Endothelial cell of umbilical vein (primary cell): ENCODE data around the gene CFAP57. TPM values are rescaled to one million over a fixed set of nuclear protein-coding genes. Genes with fewer than 3 reads are reported as not detected.

Experiments
- BruUV-seq: library from RNA; stranded (reverse); fragments of 400-500 nt; replicated peaks from 2 replicates; lab custom pipeline; 2021; lab: Mats Ljungman, UMichigan
- CTCF ChIA-PET: fragments of 300-600, 350-600 bp; sonication (Branson Sonifier 250); formaldehyde crosslinking; loops from one replicate; lab custom pipeline; 2021; ENCODE audit warnings: antibody characterized with exemption, inconsistent platforms; lab: Charles Lee
- POLR2A ChIA-PET: fragments of 300-600, 350-600 bp; sonication (Branson Sonifier 250); formaldehyde crosslinking; loops from one replicate; lab custom pipeline; 2021; ENCODE audit warnings: antibody characterized with exemption, inconsistent platforms; lab: Charles Lee
- DNase-seq: peaks from one replicate; pipeline ENCODE4 v3.0.0-alpha.2; 2011; ENCODE audit warnings: low read depth, low spot score
- FAIRE-seq: peaks from 2 replicates; lab custom pipeline; 2011; peaks lifted over from hg19 to GRCh38; lab: Jason Lieb, UNC
- H2AFZ ChIP-seq: 2 replicates; pipeline ENCODE4 v1.6.0; 2012; ENCODE audit warnings: low read depth, low read length, control low read depth, inconsistent platforms
- H3K27ac ChIP-seq: 2 replicates; pipeline ENCODE4 v1.5.1; 2011; ENCODE audit warnings: low read depth, mild to moderate bottlenecking, control low read depth, low read length, moderate library complexity; ENCODE audit not compliant: insufficient read depth
- H3K27me3 ChIP-seq, 2 experiments: 2 replicates each; pipeline versions ENCODE4 v1.6.0 to v1.6.1; 2011; ENCODE audit warnings: low read length in 2 of 2, mixed read lengths in 1 of 2; ENCODE audit not compliant: control insufficient read depth in 2 of 2, insufficient read depth in 2 of 2
- H3K36me3 ChIP-seq, 2 experiments: 2 replicates in 1 of 2; 3 replicates in 1 of 2; pipeline ENCODE4 v1.5.1; 2011; ENCODE audit warnings: low read length in 2 of 2, mild to moderate bottlenecking in 1 of 2, moderate library complexity in 1 of 2; ENCODE audit not compliant: control insufficient read depth in 2 of 2, insufficient read depth in 2 of 2; ENCODE audit errors: extremely low read depth in 1 of 2
- H3K4me1 ChIP-seq: 3 replicates; pipeline ENCODE4 v1.5.1; 2011; ENCODE audit warnings: mild to moderate bottlenecking, low read length; ENCODE audit not compliant: control insufficient read depth, insufficient read depth; ENCODE audit errors: extremely low read depth
- H3K4me2 ChIP-seq: 2 replicates; pipeline ENCODE4 v1.6.1; 2011; ENCODE audit warnings: low read length, control low read depth, mixed read lengths; ENCODE audit not compliant: insufficient read depth
- H3K4me3 ChIP-seq, 3 experiments: fragments of 200-600 bp in 1 of 3; sonication (generic), shearing (Covaris generic) in 1 of 3; replicated peaks in 1 of 3; 2 replicates each; pipeline ENCODE4 v1.5.1; 2011 to 2016; ENCODE audit warnings: control low read depth in 3 of 3, low read length in 3 of 3, mild to moderate bottlenecking in 2 of 3, inconsistent platforms in 1 of 3, low read depth in 1 of 3, moderate library complexity in 1 of 3; ENCODE audit not compliant: insufficient read depth in 1 of 3
- H3K79me2 ChIP-seq: 2 replicates; pipeline ENCODE4 v1.6.0; 2012; ENCODE audit warnings: low read length, inconsistent platforms; ENCODE audit not compliant: control insufficient read depth, insufficient read depth
- H3K9ac ChIP-seq: replicated peaks from 2 replicates; pipeline ENCODE3; 2011; ENCODE audit warnings: low read length, control low read depth; ENCODE audit not compliant: insufficient read depth; ENCODE audit errors: extremely low read depth
- H3K9me1 ChIP-seq: replicated peaks from 3 replicates; pipeline ENCODE4 v1.6.0; 2011; ENCODE audit warnings: mild to moderate bottlenecking, low read length; ENCODE audit not compliant: control insufficient read depth, insufficient read depth; ENCODE audit errors: extremely low read depth
- H3K9me3 ChIP-seq: replicated peaks from 2 replicates; pipeline ENCODE4 v1.5.1; 2012; ENCODE audit warnings: low read length, inconsistent platforms; ENCODE audit not compliant: control insufficient read depth, insufficient read depth
- H4K20me1 ChIP-seq: replicated peaks from 2 replicates; pipeline ENCODE3; 2011; ENCODE audit warnings: mild to moderate bottlenecking, low read length; ENCODE audit not compliant: control insufficient read depth, insufficient read depth; ENCODE audit errors: extremely low read depth
- CTCF ChIP-seq, 2 donors: IDR thresholded peaks; 1 replicate in 1 of 2; 2 replicates in 1 of 2; pipeline ENCODE4 v1.5.1; 2011; ENCODE audit warnings: low read length in 2 of 2, mild to moderate bottlenecking in 2 of 2, moderate library complexity in 2 of 2, control low read depth in 1 of 2, inconsistent platforms in 1 of 2, low read depth in 1 of 2; ENCODE audit not compliant: insufficient read depth in 1 of 2; ENCODE audit errors: extremely low read depth in 1 of 2
- EZH2 ChIP-seq: IDR thresholded peaks from 2 replicates; pipeline ENCODE4 v1.6.1; 2012; ENCODE audit warnings: borderline replicate concordance, low read depth, mild to moderate bottlenecking, moderate library complexity, low read length, inconsistent platforms; ENCODE audit not compliant: severe bottlenecking
- FOS ChIP-seq: IDR thresholded peaks from 2 replicates; pipeline ENCODE4 v1.6.1; 2011; ENCODE audit warnings: mild to moderate bottlenecking, low read length, moderate library complexity, borderline replicate concordance; ENCODE audit not compliant: insufficient read depth
- GATA2 ChIP-seq: IDR thresholded peaks from 2 replicates; pipeline ENCODE4 v1.7.0; 2011; ENCODE audit warnings: low read depth, mild to moderate bottlenecking, moderate library complexity, mixed read lengths, low read length; ENCODE audit not compliant: insufficient read length, insufficient read depth
- JUN ChIP-seq: IDR thresholded peaks from 2 replicates; pipeline ENCODE4 v1.6.1; 2011; ENCODE audit warnings: borderline replicate concordance, low read depth; ENCODE audit not compliant: insufficient read length, insufficient read depth
- POLR2A ChIP-seq: IDR thresholded peaks from 2 replicates; pipeline ENCODE4 v1.6.1; 2012; ENCODE audit warnings: low read depth, mild to moderate bottlenecking, control low read depth, low read length
- POLR2AphosphoS5 ChIP-seq: IDR thresholded peaks from 2 replicates; pipeline ENCODE4 v1.6.1; 2012; ENCODE audit warnings: low read depth, mild to moderate bottlenecking, control low read depth, low read length, moderate library complexity; ENCODE audit not compliant: insufficient read depth
- dilution Hi-C: fragments of 300-500 bp; cut with MboI; formaldehyde crosslinking; loops from one replicate; pipeline ENCODE4 v1.15.0; 2019; ENCODE audit warnings: low sequenced_read_pairs; ENCODE audit not compliant: extremely low pct_ligation_motif_present
- intact Hi-C: fragments of 100-400 bp; cut with micrococcal nuclease; formaldehyde crosslinking; loops from one replicate; pipeline ENCODE4 v1.10.0; 2022
- polyA plus RNA-seq, 4 experiments: library from polyadenylated mRNA; depleted of rRNA in 3 of 4; stranded (reverse) in 3 of 4; unstranded in 1 of 4; fragments of >200 nt; gene quantifications; 2 replicates each; pipeline versions ENCODE4 v1.2.1 to v1.2.3, GENCODE V29; 2011 to 2012; ENCODE audit warnings: missing spikeins in 1 of 4
- total RNA-seq: library from RNA; stranded (reverse); gene quantifications from 2 replicates; pipeline ENCODE4 v1.2.3, GENCODE V29; 2021

CFAP57 gene
- total and polyA plus RNA-seq, 2 donors (not counting 3 experiments of a cell fraction or from before 2014, with no cell fraction given) = 0.88 to 0.91 TPM

GRCh38 chr1:43234267-43234666, 62.1 kb downstream of the CFAP57 start:
- intact Hi-C loops = no loop called here
- peaks cover 19% of the 10 kb centered on the region for H3K4me1 ChIP-seq
- no TSS peak for BruUV-seq
- H3K9me3 ChIP-seq = no peaks in the 10 kb centered on the region
- ChIA-PET CTCF (interaction anchor here (7.5 kb wide), 1 partner anchor 179 kb away, joined by 74 read pairs; no protein-coding TSS in a partner anchor), POLR2A (interaction anchor here (1.2 to 1.7 kb wide), 2 partner anchors 28 to 67 kb away, joined by 4 read pairs; partner anchors contain the start of gene TIE1)
- H3K9me1 ChIP-seq = no peaks in the 10 kb centered on the region
- no peak overlapping the region for H3K4me2 ChIP-seq
- H3K9ac ChIP-seq = no peak overlapping the region
- FAIRE-seq (no peak), DNase-seq (no peak)
- H2AFZ ChIP-seq = no peak overlapping the region
- dilution Hi-C loops = loop anchor here (25.0 kb wide), 1 partner anchor 178 kb away; no protein-coding TSS in a partner anchor
- no peaks in the 10 kb centered on the region for H4K20me1 ChIP-seq
- no peak overlapping the region for H3K4me3 ChIP-seq
- no peaks in the 10 kb centered on the region for H3K27me3 ChIP-seq
- TF ChIP-seq POLR2AphosphoS5 (no peak), GATA2 (no peak), JUN (no peak), EZH2 (no peak), FOS (no peak), POLR2A (no peak), CTCF (IDR thresholded peaks at IDR 0.05; ENCODE audit: extremely low read depth in 1 of 2, insufficient read depth in 1 of 2, low read depth in 1 of 2, low read length in 2 of 2) (no peak)
- no peaks in the 10 kb centered on the region for H3K79me2 ChIP-seq
- H3K36me3 ChIP-seq = no peaks in the 10 kb centered on the region
- H3K27ac ChIP-seq = no peak overlapping the region
